Measurements from ENCODE around the gene UBR2. TPM values are rescaled to one million over a fixed set of nuclear protein-coding genes. Genes with fewer than 3 reads are reported as not detected.

Gene UBR2
- 14.8 and 16.3 TPM in 2 replicates for total RNA-seq (2014; rRNA removed; shearing (Covaris generic))

DNA sequence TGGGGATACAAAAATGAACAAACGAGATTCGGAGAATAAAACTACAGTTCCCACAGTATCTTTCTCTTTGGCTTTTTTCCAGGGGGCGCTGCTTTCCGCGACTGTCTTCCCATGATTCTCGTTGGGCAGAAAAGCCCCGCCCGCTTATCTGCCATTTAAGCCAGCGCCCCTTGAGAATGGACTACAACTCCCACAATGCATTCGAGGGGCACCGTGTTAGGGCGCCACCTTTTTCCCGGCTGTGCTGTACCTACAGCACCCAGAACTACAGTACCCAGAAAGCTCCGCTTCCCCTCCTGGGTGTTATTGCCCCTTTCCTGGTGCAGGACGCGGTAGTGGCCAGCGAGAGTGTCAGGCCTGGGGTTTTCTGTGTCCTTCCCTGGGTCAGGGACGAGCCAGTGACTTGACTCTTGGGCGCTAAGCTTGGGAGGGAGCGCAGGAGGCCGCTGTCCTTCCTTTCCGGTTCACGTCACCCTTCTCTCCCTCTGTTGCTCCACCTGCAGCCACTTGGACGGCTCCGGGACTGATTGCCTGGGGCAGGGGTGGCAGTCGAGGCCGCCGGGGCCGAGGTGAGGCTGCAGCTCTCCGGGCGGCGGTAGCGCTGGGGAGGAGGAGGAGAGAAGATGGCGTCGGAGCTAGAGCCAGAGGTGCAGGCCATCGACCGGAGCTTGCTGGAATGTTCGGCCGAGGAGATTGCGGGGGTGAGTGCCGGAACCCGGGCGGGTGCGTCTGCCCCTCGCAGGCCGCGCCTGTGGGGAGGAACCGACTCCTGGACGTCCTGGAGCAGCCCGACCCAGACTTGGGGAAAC lies at the start of gene UBR2:
UBR2 (plus strand) TSS at position 333 of the 809 bp plus-strand sequence; CDS start at position 624, 291 bp downstream.
- DNase-seq (ENCODE audit: low spot score), result peak; percentile 98

DNA sequence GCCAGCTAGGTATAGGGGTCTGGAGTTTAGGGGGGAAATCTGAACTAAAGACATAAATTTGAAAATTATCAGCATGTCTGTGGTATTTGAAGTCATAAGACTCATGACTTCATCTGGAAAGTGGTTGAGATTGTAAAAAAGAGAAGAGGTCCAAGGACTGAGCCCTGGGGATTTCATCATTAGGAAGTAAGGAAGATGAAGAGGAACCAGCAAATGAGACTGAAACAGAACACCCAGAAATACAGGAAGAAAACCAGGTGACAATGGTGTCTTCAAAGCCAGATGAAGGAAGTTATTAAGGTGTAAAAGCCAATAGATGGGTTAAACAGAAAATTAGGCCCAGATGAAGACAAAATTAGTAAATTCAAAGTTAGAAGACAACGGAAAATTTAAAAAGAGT lies 49.1 kb upstream of the UBR2 start:
- no peak for DNase-seq (ENCODE audit: low spot score)

DNA sequence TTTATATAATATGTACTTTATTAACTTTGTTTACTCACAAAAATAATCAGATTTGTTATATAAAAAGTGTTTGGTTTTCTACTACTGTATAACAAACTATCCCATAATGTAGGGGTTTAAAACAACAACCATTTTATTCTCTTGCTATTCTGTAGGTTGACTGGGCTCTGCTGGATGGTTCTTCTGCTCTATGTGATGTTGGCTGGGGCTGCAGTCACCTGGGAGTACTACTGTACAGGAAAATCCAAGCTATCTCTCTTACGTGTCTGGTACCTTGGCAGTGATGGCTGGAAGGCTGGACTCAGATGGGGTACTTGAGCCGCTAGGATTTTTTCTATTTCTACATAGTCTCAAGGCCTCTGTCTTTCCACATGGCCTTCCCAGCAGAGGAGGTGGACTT lies 44.0 kb upstream of the UBR2 start:
- no peak for DNase-seq (ENCODE audit: low spot score)

- DNase-seq (ENCODE audit: low spot score), result peak; percentile 44
These were observed 42.8 kb upstream of the UBR2 start for GRCh38 chr6:42520786-42521607.

DNA sequence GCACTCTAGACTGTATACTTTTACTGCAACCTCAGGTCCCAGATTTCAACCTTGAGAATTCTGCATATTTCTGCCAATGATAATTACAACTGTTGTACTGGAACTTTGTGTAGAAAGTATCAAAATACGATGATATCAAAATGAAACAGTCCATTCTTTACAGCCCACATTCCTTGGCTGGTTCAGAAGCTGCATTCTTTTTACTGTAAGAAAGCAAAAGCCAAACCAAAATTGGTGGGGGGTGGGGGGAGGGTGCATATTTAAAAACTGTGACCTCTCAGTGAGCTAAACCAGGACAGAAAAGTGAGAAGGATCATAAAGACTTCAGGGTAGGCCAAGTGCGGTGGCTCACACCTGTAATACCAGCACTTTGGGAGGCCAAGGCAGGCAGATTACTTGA lies 41.8 kb upstream of the UBR2 start:
- no peak for DNase-seq (ENCODE audit: low spot score)

DNA sequence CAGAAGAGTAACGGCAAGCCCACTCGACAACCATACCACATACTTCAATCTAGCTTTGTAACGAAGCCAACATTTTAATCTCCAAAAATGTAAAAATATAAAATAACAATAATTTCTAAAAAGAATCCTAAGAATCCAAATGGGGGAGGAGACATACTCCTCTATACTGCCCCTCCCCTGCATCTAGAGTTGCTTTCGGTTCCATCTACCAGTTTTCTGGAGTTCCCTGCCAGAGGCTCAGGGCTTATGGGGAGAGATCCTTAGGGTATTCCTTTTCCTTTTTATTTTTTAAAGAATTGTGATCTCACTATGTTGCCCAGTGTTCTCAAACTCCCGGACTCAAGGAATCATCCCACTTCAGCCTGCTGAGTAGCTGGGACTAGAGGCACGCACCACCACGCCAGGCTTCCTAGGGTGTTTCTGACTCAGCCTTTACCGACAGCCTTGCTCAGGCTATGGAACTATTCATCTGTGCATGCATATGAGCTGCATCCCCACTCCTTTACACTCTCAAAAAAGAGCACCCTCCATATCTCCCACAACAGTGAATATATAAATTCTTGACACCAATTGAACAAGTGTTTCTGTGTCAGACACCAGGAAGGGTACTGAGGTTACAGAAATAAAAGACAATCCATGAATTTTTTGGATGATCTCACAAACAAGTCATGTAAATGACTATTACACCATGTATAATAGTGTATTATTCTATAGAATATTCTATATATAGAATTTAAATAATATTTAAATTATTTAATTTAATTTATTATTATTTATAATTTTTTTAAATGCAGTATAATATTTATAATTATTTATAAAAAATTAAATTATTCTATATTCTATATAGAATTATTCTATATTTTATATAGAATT lies 40.7 kb upstream of the UBR2 start:
- DNase-seq (ENCODE audit: low spot score), result no peak

DNA sequence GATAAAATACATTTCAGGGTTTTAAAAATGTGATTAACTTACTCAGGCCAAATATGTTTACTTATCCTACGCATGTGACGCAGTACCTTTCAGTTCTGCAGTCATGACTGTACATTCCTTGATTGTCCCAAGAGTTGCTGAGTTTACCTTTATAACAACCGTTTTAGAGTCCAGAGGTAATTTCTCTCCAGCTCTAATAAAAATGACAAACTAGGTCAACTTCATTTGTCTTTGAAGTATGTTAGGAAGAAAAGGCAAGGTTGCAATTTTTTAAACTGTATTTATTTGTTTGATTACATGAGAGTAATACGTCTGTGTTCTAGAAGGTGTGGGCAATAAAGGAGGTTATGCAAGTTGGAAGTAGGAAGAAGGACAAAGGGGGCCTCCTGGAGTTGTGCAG lies 38.6 kb upstream of the UBR2 start:
- DNase-seq (ENCODE audit: low spot score), result no peak

DNA sequence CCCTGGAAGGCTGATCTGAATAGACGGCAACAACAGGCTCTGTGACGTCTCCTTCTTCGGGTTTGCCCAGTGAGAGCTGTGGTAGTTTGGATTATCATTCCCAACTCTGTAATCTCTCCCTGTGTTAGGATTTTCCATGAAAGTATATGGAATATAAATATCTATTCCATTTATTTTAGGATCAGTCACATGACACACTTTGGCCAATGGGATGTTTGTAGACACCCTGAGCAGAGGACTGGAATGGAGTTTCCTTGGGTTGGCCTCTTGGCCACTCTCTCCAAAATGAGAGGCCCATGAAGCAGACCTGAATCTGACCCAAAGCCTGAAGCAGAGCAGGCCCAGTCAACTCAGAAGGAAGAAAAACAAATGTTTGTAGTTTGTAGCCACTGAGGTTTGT lies 37.2 kb upstream of the UBR2 start:
- DNase-seq (ENCODE audit: low spot score), result no peak

DNA sequence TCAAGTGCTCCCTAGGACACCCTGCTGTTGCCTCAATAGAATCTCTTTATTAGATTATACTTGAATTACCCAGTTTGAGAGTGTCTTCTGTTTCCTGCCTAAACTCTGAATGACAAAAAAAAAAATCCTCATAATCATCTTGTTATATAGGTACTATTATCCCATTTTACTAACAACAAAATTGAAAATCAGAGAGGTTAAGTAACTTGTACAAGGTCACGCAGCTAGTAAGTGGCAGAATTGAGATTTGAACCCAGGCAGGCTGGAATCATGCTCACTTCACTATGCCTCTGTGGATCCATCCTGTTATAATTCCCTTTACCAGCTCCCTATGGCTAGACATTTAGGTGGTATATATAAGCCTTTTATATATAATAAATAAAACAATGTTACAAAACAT lies 36.6 kb upstream of the UBR2 start:
- no peak for DNase-seq (ENCODE audit: low spot score)

GRCh38 chr6:42530296-42530695 lies 33.5 kb upstream of the UBR2 start:
- no peak for DNase-seq (ENCODE audit: low spot score)

DNA sequence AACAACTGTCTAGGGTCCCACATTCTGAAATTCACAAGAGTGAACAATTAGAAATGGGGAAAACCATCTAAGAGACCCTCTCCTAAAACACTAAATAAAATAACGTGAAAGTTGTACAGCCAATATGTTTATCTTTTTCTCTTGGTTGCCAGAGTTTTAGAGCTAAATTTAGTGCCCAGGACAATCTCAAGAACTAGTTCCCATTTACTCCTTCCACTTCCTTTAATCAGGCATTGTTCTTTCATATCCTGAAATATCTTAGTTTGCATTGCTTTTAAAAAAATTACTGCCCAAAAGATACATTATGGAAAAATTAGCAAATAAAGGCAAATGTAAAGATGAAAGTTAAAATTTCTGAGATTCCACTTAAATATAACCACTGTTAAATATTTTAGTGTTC lies 33.1 kb upstream of the UBR2 start:
- no peak for DNase-seq (ENCODE audit: low spot score)

DNA sequence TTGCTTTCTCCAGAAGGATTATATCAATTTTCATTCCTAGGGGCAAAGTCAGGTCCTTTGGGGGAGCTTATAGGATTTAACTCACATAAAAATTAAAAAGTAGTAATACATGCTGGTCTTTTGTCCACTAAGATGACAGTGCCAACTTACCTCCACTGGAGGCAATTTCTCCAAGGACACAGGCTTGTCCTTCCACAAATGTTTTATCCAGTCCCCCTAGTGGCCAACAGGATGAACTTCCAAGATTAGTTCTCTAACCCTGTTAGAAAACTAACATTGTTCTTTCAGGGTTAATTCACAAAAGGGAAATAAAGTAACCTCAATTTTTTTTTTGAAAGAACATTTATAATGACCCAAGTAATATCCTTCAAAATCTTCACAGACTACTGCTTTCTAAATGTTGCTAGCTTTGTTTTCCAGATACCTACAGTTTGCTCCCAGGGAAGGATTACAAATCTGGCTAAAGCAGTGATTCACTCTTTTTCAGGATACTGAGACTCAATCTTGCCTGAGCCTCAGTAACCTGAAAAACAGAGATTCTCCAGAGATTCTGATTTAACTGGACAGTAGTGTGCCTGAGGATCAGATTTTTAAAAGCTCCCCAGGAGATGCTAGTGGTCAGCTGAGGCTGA lies 31.7 kb upstream of the UBR2 start:
- DNase-seq (ENCODE audit: low spot score), result peak; percentile 53

DNA sequence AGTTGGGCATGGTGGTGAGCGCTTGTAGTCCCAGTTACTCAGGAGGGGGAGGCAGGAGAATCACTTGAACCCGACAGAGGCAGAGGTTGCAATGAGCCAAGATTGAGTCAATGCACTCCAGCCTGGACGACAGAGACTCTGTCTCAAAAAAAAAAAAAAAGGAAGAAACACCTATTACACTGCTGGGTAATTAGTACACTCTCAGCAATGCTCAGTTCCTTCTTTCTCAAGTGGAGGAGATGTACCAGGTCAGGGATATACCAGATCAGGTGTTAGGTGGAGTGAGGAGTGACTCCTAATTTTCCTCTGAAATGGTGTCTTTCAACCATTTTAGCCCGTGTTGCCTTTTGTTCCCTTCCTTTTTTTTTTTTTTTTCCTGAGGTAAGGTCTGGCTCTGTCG lies 30.0 kb upstream of the UBR2 start:
- DNase-seq (ENCODE audit: low spot score), result no peak

DNA sequence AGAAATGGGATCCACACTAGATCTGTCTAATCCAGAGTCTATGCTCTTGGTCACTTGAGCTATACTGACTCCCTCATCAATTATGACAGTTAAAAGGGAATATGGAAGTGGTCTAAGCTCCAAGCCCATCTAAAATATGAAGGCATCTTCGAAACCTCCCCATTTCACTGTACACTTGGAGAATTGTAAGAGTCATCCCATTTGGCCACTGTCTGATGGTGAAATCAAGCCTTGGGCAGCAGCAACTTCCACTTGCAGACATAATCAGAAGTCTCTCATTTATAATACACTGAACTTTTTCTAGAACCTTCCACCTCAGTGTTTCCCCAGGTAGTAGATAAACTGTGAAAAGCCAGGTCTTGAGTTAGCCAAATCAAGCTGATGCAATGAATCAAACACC lies 26.3 kb upstream of the UBR2 start:
- no peak for DNase-seq (ENCODE audit: low spot score)

DNA sequence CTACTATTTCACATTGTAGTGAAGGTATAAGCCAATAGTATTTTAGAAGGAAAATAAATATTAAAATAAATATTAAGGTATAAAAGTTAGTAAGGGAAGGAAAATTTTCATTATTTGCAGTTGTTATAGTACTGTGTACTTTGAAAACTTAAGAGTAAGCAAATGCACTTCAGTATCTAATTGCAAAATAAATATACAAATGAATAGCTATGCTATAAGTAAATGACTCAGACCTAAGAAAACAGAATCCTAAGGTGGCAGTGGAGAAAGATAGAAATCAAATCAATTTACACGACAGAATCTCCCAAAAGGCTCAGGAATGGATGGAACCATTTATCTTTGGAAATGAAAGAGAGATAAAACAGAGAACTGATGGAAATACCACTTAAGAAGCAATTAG lies 24.7 kb upstream of the UBR2 start:
- no peak for DNase-seq (ENCODE audit: low spot score)

- no peak for DNase-seq (ENCODE audit: low spot score)
These were observed 18.5 kb upstream of the UBR2 start for GRCh38 chr6:42545226-42545773.

DNA sequence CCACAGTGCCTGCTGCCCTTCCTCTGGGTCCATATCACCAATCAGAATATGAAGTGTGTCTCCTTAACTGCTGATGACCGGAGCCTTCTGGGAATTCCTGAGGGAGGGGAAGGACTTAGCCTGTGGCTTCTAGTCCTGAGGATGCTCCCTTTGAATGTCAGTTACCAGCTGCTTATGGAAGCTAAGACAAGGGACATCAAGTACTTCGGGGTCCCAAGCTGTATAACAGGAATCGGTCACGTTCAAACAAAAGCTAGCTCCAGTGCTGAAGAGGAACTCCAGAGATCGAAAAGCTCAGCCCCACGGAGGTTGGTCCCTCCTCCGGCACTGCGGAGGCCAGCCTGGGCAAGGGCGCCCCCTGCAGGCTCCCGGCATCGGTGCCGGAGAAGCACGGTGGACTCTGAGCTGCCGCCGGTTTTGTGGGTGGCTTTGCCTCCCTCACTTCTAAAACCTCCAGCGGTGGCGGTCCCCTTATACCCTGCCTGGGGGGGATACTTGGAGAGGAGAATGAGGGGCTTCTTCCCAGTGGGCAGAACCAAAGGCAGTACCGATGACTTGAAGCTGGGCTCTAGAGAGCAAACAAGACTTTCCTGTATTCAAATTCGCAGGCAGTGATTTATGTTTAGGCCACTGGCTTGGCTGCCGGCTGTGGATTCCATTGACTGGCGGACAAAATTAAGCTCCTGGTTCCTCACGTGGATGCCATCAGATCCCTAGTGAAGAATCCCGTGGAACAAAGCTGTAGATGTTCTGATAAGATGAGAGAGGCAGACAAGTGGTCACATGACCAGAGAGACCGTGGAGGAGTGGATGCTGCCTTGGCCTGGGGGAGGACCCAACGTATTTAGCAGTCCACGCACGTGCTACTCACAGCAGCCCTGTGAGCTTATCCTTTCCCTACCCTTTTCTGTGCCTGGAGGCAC lies 16.2 kb upstream of the UBR2 start:
- DNase-seq (ENCODE audit: low spot score), result peak; percentile 67

GRCh38 chr6:42550277-42550676 lies 13.6 kb upstream of the UBR2 start:
- no peak for DNase-seq (ENCODE audit: low spot score)

DNA sequence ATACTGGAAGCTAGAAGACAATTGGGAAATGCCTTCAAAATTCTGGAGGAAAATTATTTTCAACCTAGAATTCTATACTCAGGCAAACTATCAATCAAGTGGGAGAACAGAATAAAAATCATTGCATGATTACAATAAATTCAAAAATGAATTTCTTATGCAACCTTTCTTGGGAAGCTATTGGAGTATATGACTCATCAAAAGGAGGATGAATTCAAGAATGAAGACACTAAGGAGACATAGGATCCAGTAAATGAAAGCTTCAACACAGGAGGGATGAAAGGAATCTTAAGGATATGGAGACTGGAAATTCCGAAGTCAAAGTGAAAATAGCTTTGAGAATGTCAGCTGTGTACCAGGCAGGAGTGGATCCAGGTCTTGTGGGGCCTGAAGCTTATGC lies 12.6 kb upstream of the UBR2 start:
- DNase-seq (ENCODE audit: low spot score), result no peak

DNA sequence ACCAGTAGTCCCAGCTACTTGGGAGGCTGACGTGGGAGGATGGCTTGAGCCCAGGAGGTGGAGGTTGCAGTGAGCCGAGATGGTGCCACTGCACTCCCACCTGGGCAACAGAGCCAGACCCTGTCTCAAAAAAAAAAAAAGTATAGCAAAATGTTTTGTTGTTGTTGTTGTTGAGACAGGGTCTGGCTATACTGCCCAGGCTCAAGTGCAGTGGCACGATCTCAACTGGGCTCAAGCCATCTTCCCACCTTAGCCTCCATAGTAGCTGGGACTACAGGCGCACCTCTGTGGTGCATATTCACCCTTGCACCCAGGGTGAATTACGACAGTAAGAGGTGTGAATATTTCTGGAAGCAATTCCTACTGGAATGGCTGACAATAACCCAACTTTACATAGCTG lies 11.4 kb upstream of the UBR2 start:
- no peak for DNase-seq (ENCODE audit: low spot score)

Data from A172 (cell line).